Hepatocyte (in vitro differentiated cells): ENCODE measurements around the gene HES3.

ENCODE experiments used
- CTCF ChIP-seq: fragments of 200-600 bp; sonication (generic); IDR thresholded peaks from 2 replicates; pipeline ENCODE4 v1.5.1; 2016; ENCODE audit warnings: antibody characterized with exemption, mild to moderate bottlenecking; ENCODE audit not compliant: poor library complexity
- EZH2 ChIP-seq: fragments of 200-600 bp; sonication (generic); IDR thresholded peaks from 2 replicates; pipeline ENCODE4 v1.6.1; 2016; ENCODE audit warnings: antibody characterized with exemption, mild to moderate bottlenecking, borderline replicate concordance

DNA sequence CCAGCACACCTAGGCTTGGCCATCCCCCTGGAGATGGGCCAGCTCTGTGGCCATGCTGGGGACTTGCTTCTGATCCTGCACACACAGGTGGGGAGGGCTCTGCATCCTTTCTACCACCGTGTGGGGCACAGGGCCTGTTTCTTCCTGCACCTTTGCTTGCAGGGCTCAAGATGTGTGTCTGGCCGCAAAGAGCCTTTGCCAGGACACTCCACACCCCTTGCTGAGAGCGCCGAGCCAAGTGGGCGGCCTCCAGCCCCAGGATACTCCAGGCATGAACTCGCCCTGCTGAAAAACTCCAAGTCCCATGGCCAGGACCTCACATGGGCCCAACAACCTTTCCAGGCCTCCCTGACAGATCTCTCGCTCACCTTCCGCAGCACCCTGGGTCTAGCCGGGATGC lies 28.5 kb downstream of the HES3 start:
- TF ChIP-seq CTCF (no peak), EZH2 (no peak)
